ENCODE measurements around the gene OSM. TPM values are rescaled to one million over a fixed set of nuclear protein-coding genes. Genes with fewer than 3 reads are reported as not detected.
A peak's percentile ranks its signal among the peaks of the same experiment; 100 is the strongest.

The OSM gene
- total RNA-seq, 4 donors from 2014 or later, result 0.40 TPM; not detected in 3

- WGBS, 2 donors, result 29 to 52% methylated on average over 7 to 9 of the region's 13 CpGs
- intact Hi-C loops (cut with DNase I), result no loop called here
- Histone ChIP-seq H3K27me3 (no peaks in the 10 kb centered on the region), H3K4me3 (replicated peaks in 1 of 3) (no peak overlapping the region), H3K27ac (peak overlapping the region; percentile 96 to 97 (median 97)), H3K36me3 (peaks cover 26 to 38% of the 10 kb centered on the region in 2 donors), H3K9me3 (no peaks in the 10 kb centered on the region), H3K4me1 (peaks cover 42 to 51% of the 10 kb centered on the region in 2 donors)
- peak; percentile 98 for DNase-seq
- TF ChIP-seq POLR2A (IDR thresholded peaks at IDR 0.05), result peak in 1 of 2 donors; percentile 65
- TF ChIP-seq CTCF (IDR thresholded peaks at IDR 0.05), result no peak
Measured at GRCh38 chr22:30291058-30291892, 24.6 kb upstream of the OSM start.

DNA sequence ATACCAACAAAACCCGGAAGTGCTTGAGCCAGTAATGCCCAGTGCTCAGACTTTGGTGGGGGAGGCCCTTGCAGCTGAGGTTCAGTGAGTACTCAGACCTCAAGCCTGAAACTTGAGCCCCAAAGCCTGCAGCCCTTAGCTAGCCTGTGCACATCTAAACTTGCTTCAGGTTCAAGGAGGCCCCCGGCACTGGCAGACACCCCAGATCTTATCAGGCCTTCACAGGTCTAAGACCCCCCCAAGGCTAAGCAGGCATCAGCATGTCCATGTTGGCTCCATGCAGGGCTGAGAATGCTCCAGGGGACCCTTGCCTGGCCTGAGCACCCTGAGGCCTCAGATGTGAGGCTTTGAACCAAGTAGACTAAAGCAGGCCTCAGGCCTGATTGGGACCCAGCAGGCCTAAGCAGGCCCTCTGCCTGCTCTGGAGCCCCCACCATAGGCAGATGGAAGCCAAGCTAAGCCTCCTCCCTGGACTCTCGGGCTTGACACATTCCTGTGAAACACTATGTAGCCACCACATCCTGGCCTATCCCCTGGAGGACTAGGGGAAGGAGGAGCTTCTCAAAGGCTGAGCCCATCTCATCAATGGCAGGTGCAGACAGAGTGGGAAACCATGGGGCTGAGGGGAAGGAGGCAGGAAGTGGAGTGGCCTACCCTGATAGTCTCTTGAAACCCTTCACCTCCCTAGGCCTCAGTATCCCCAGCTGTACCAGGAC, 23.8 kb upstream of the OSM start:
- intact Hi-C loops (cut with DNase I), result no loop called here
- DNase-seq, result peak in 1 of 2 donors; percentile 49
- no peaks in the 10 kb centered on the region for H3K27me3 ChIP-seq
- peaks cover 27 to 35% of the 10 kb centered on the region in 2 donors for H3K36me3 ChIP-seq
- TF ChIP-seq POLR2A (IDR thresholded peaks at IDR 0.05) (no peak), CTCF (IDR thresholded peaks at IDR 0.05) (no peak)
- 26 to 28% methylated on average over 2 to 3 of the region's 3 CpGs for WGBS, 2 donors
- H3K27ac ChIP-seq, result peak overlapping the region; percentile 96 to 97 (median 97)
- peak overlapping the region in 1 of 3 donors; percentile 23 for H3K4me3 ChIP-seq (replicated peaks in 1 of 3)
- H3K4me1 ChIP-seq, result peaks cover 35 to 43% of the 10 kb centered on the region in 2 donors
- H3K9me3 ChIP-seq, result no peaks in the 10 kb centered on the region

DNA sequence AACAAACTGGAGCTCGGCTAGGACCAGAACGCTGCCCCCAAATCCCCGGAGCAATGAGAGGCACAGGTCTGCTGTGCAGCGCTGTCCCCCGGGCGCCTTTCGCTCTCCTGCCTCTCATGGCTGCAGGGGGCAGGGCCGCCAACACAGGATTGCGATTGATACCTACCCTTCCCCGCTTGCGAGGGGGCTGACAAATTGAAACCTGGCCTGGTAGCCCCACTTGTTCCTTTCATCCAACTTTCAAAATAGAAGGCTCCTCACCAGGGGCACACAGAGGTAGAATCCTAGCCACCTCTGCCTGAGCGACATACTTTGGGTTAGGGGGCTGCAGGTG, 23.3 kb upstream of the OSM start:
- intact Hi-C loops (cut with DNase I), result loop anchor here (2.0 to 5.0 kb wide), 2 partner anchors 37 to 67 kb away; partner anchors contain the start of genes CCDC157, SF3A1 and TBC1D10A
- peaks cover 33 to 38% of the 10 kb centered on the region in 2 donors for H3K4me1 ChIP-seq
- no peaks in the 10 kb centered on the region for H3K9me3 ChIP-seq
- peak overlapping the region; percentile 96 to 97 (median 97) for H3K27ac ChIP-seq
- H3K27me3 ChIP-seq, result no peaks in the 10 kb centered on the region
- 30 to 35% methylated on average over 5 to 12 of the region's 12 CpGs for WGBS, 2 donors
- DNase-seq, result no peak
- TF ChIP-seq CTCF (IDR thresholded peaks at IDR 0.05) (no peak), POLR2A (IDR thresholded peaks at IDR 0.05) (no peak)
- peak overlapping the region in 1 of 3 donors; percentile 23 for H3K4me3 ChIP-seq (replicated peaks in 1 of 3)
- H3K36me3 ChIP-seq, result peaks cover 31 to 33% of the 10 kb centered on the region in 2 donors

- Histone ChIP-seq H3K36me3 (peaks cover 30 to 33% of the 10 kb centered on the region in 2 donors), H3K27ac (peak within 1 kb of the TSS; percentile 96 to 97 (median 97)), H3K4me3 (replicated peaks in 1 of 3) (peak within 1 kb of the TSS; percentile 92 to 99 (median 96)), H3K27me3 (no peaks in the 10 kb centered on the region), H3K4me1 (peaks cover 33 to 38% of the 10 kb centered on the region in 2 donors), H3K9me3 (no peaks in the 10 kb centered on the region)
- DNase-seq, result peak; percentile 100
- TF ChIP-seq CTCF (IDR thresholded peaks at IDR 0.05) (no peak), POLR2A (IDR thresholded peaks at IDR 0.05) (peak in 1 of 2 donors; percentile 87)
- WGBS, 2 donors, result 1% methylated on average over 40 of the region's 85 CpGs; no CpG with 5 or more reads in 1 of the 2 donors
- intact Hi-C loops (cut with DNase I), result loop anchor here (2.0 to 5.0 kb wide), 2 partner anchors 38 to 67 kb away; partner anchors contain the start of genes CCDC157, SF3A1 and TBC1D10A
Measured at GRCh38 chr22:30289141-30289979, 22.7 kb upstream of the OSM start, which contains the start of gene CASTOR1. CASTOR1 (minus strand) TSS chr22:30289505; CDS start chr22:30289497, 8 bp downstream.

Data from thyroid gland (tissue), 4 donors.